NCI-H82 treated with DMSO at 0.1 percent for 48 hours (cell line): ENCODE measurements around the gene TNK2.
"Not testable (repeated sequence)": the region's sequence is repeated elsewhere in the genome, so short reads cannot be mapped to it uniquely, and the experiment has no call there.

Source experiments
- DNase-seq: peaks from one replicate; lab custom pipeline; 2025; ENCODE audit not compliant: unreplicated experiment; lab: John Stamatoyannopoulos, UW

Gene TNK2

DNA sequence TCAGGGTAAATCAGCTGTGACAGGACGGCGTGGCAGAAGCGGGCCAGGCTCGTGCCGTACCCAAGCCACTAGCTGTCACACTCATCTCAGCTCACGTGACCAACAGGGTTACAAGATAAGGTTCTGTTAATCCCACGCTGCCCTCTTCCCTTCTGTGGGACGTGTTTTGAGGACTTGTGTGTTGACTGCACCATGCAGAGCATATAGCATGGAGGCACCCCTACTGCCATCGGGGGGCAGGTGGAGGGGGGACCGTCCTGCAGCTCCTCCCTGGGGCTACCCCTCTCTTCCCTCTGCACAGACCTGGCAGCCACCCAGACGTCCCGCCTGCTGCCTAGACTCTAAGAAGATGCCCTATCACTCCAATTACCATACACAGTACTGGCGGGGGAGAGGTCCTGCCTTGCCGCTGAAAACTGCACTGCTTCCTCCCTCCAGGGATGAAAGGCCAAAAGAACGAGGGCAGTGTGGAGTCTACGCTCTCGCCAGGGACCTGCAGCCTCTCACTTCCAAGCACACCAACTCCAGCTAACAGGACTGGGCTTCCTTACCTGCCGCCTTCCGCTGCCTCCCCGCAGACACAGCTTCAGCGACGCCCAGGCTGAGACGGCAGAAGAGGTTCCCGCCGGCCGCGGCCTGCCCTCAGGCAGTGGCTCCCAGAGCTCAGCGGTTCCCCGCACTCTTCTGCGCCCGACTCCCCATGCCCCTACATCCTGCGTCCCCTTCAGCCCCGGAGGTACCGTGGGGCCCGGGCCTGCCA is at the start of gene TNK2:
TSS of gene TNK2 (minus strand) at position 618 of the 760 bp plus-strand sequence. CDS start 19,963 bp downstream, outside the sequence.
- DNase-seq: peak; percentile 72

DNA sequence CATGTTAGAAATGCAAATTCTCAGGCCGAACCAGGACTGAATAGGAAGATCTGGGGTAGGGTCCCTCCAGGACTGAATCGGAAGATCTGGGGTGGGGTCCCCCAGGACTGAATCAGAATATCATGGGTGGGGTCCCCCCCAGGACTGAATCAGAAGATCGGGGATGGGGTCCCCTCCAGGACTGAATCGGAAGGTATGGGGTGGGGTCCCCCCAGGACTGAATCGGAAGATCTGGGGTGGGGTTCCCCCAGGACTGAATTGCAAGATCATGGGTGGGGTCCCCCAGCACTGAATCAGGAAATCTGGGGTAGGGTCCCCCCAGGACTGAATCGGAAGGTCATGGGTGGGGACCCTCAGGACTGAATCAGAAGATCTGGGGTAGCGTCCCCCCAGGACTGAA is 48.2 kb upstream of the TNK2 start:
- DNase-seq: no peak

DNA sequence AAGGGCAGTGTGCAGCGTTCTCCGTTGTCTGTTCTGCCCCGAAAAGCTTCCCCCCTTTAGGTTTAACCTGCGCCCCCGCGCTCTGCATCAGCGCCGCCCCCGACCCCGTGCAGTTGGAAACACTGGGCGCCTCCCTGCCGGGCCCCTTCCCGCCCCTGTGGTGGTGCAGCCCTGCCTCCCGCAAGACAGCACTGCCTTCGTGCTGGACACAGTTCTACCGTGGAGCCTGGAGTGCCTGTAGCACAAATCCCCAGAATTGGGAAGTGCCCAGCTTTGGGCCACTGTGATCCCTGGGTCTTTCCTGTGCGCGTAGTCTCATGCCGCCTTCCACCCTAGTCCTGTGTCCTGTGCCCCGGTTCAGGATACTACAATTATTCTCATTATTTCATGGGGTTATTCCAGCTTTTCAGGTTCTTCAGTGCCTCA is 47.1 kb upstream of the TNK2 start:
- DNase-seq: not testable (repeated sequence)

DNA sequence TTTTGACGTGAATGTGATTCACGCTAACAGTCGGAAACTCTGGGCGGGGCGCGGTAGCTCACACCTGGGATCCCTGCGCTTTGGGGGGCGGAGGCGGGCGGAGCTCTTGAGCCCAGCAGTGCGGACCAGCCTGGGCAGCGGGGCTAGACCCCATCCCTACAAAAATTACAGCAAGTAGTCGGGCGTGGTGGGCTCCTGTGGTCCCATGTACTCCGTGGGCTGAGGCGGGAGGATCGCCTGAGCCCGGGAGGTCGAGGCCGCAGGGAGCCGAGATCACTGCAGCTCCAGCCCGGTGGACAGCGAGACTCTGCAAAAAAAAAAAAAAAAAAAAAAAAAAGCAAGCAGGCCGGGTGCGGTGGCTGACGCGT is 46.4 kb upstream of the TNK2 start:
- not testable (repeated sequence) for DNase-seq

- not testable (repeated sequence) for DNase-seq
These were observed 45.9 kb upstream of the TNK2 start for GRCh38 chr3:195954052-195954751.

DNA sequence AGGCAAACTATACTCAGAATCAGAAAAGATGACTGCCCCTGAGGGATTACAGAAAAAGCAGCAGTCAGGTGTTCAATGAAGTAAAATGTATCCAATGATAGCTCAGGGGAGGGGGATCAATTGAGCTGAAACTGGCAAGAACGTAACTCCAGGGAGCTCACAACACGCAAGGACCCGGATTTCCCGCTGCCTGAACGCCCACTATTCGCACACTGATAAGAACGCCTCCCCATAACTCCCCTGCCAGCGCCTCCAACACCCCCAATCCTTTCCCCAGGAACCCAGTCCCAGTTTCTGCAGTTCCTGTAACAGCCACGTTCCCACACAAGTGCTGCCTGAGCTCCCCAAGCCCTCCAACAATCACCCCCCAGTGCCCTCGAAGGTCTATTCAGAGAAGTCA is 44.2 kb upstream of the TNK2 start:
- not testable (repeated sequence) for DNase-seq

- DNase-seq: not testable (repeated sequence)
These were observed 43.3 kb upstream of the TNK2 start for GRCh38 chr3:195951443-195952177.

DNA sequence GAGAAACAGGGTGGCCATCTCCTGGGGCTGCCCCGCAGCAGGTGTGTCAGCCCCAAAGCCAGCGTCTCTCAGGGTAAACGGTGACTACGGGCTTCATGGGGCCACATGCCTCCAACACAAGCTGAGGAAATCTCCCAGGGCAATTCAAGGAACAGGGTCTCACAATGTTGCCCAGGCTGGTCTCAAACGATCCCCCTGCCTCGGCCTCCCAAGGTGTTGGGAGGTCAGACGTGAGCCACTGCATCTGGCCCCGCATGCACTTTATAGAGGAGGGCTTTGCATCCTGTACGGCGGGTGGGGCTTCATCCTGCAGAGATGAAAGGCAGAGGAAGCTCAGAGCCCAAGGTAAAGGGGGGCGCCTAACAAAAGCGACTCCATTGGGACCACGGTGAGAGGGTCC is 42.4 kb upstream of the TNK2 start:
- not testable (repeated sequence) for DNase-seq

DNA sequence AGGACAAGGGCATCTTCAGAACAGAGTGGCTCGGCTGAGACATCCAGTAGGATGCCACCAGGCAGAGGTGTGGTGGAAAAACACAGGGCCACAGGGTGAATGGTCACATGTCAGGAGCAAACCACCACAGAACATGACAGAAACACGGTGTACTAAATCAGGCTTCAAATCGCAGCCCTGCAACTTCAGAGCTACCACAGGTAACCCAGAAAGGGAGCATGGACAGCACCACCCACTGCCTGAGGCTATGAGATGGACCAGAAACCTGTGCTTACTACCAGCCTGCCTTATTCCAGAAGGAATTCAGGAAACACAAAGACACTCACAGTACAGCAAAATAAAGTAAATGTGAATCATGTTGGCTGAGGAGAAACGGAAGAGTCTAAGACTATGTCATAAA is 41.8 kb upstream of the TNK2 start:
- not testable (repeated sequence) for DNase-seq

- DNase-seq: not testable (repeated sequence)
These were observed 38.8 kb upstream of the TNK2 start for GRCh38 chr3:195946910-195947699.

DNA sequence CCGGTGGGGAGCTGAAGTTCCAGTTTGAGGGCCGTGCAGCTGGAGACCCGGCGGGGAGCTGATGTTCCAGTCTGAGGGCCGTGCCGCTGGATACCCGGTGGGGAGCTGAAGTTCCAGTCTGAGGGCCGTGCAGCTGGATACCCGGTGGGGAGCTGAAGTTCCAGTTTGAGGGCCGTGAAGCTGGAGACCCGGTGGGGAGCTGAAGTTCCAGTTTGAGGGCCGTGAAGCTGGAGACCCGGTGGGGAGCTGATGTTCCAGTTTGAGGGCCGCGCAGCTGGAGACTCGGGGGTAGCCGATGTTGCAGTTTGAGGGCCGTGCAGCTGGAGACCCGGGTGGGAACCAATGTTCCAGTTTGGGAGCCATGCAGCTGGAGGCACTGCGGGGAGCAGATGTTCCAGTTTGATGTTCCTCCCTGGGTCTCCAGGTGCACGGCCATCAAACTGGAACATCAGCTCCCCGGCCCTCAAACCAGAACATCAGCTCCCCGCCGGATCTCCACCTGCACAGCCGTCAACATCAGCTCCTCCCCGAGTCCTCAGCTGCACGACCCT is 33.0 kb upstream of the TNK2 start:
- not testable (repeated sequence) for DNase-seq

DNA sequence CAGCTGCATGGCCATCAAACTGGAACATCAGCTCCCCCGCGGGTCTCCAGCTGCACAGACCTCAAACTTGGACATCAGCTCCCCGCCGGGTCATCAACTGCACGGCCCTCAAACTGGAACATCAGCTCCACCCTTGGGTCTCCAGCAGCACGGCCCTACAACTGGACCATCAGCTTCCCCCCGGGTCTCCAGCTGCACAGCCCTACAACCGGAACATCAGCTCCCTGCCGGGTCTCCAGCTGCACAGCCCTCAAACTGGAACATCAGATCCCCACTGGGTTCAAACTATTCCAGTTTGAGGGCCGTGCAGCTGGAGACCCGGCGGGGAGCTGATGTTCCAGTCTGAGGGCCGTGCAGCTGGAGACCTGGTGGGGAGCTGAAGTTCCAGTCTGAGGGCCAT is 32.5 kb upstream of the TNK2 start:
- DNase-seq: not testable (repeated sequence)

GRCh38 chr3:195939526-195940470 is 31.4 kb upstream of the TNK2 start:
- DNase-seq: not testable (repeated sequence)

DNA sequence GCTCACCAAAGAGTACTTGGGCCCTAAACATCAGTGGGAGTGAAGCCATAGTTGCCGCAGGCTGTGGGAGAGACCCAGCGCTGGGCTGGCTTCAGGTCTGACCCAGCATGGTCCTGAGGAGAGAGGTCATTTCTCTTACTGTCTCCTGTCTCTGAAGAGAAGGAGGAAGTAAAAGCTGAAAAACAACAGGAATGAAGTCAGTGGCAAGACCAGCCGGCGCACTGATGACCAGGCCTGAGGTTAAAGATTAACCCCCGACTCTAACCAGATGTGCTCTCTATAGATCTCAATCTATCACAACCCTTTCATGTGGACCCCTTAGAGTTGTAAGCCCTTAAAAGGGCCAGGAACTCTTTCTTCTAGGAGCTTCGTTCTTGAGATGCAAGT is 24.7 kb upstream of the TNK2 start:
- DNase-seq: not testable (repeated sequence)

- DNase-seq: no peak
These were observed 24.2 kb upstream of the TNK2 start for GRCh38 chr3:195932418-195933043.

- no peak for DNase-seq
These were observed 23.4 kb upstream of the TNK2 start for GRCh38 chr3:195931582-195932273.

- DNase-seq: no peak
These were observed 21.1 kb upstream of the TNK2 start for GRCh38 chr3:195929452-195929851.

GRCh38 chr3:195921334-195921791 is 13.0 kb upstream of the TNK2 start:
- no peak for DNase-seq
